NCI-H748 (cell line): ENCODE measurements around the gene MAGI1.
A peak's percentile ranks its signal among the peaks of the same experiment; 100 is the strongest.

Experiments used
- DNase-seq: peaks from one replicate; lab custom pipeline; 2025; ENCODE audit not compliant: unreplicated experiment; lab: John Stamatoyannopoulos, UW

Gene MAGI1

GRCh38 chr3:65948841-65949573, 89.7 kb downstream of the MAGI1 start:
- no peak for DNase-seq

- no peak for DNase-seq
These were observed 92.3 kb downstream of the MAGI1 start for GRCh38 chr3:65946438-65946837.

GRCh38 chr3:65945953-65946352, 92.8 kb downstream of the MAGI1 start:
- DNase-seq: no peak

- DNase-seq: no peak
These were observed 93.2 kb downstream of the MAGI1 start for GRCh38 chr3:65945480-65945879.

GRCh38 chr3:65944252-65944651, 94.5 kb downstream of the MAGI1 start:
- no peak for DNase-seq

- DNase-seq: no peak
These were observed 98.9 kb downstream of the MAGI1 start for GRCh38 chr3:65939801-65940246.

GRCh38 chr3:65939184-65939583, 99.5 kb downstream of the MAGI1 start:
- no peak for DNase-seq

- peak; percentile 25 for DNase-seq
These were observed 100.0 kb downstream of the MAGI1 start for GRCh38 chr3:65938676-65939075.

- no peak for DNase-seq
These were observed 100.6 kb downstream of the MAGI1 start for GRCh38 chr3:65938147-65938546.

- DNase-seq: no peak
These were observed 101.6 kb downstream of the MAGI1 start for GRCh38 chr3:65936908-65937638.

GRCh38 chr3:65935724-65936123, 103.0 kb downstream of the MAGI1 start:
- DNase-seq: no peak

GRCh38 chr3:65930648-65931047, 108.1 kb downstream of the MAGI1 start:
- DNase-seq: no peak

GRCh38 chr3:65928110-65928509, 110.6 kb downstream of the MAGI1 start:
- DNase-seq: peak; percentile 61

- DNase-seq: peak; percentile 80
These were observed 111.1 kb downstream of the MAGI1 start for GRCh38 chr3:65927576-65927975.

GRCh38 chr3:65925254-65925954, 113.3 kb downstream of the MAGI1 start:
- DNase-seq: no peak

GRCh38 chr3:65924762-65925161, 114.0 kb downstream of the MAGI1 start:
- DNase-seq: no peak

GRCh38 chr3:65922441-65922840, 116.3 kb downstream of the MAGI1 start:
- DNase-seq: no peak

- DNase-seq: no peak
These were observed 118.9 kb downstream of the MAGI1 start for GRCh38 chr3:65919826-65920225.

GRCh38 chr3:65915477-65915876, 123.2 kb downstream of the MAGI1 start:
- no peak for DNase-seq

GRCh38 chr3:65914740-65915367, 123.9 kb downstream of the MAGI1 start:
- DNase-seq: peak; percentile 8

GRCh38 chr3:65914032-65914739, 124.5 kb downstream of the MAGI1 start:
- no peak for DNase-seq
